ENCODE results near the gene HIF1A. TPM values are rescaled to one million over a fixed set of nuclear protein-coding genes. Genes with fewer than 3 reads are reported as not detected.

The HIF1A gene
- total and polyA plus RNA-seq, 9 donors: 51.8 to 86.7 (median 59.1) TPM

GRCh38 chr14:61694039-61694438 lies 1.3 kb upstream of the HIF1A start:
- Histone ChIP-seq H3K4me3 (ENCODE audit: low read length) (no peak overlapping the region), H3K9me3 (replicated peaks; ENCODE audit: control insufficient read depth, low read depth, low read length) (no peaks in the 10 kb centered on the region), H3K4me1 (ENCODE audit: control insufficient read depth, insufficient read depth, low read length) (peaks cover 3% of the 10 kb centered on the region), H3K27ac (ENCODE audit: low read length) (no peak overlapping the region), H3K36me3 (ENCODE audit: control insufficient read depth, insufficient read depth, low read length) (no peaks in the 10 kb centered on the region), H3K27me3 (ENCODE audit: control insufficient read depth, insufficient read depth, low read length) (no peaks in the 10 kb centered on the region)
- WGBS (ENCODE audit: insufficient coverage): 100% methylated on average over 1 of the region's 6 CpGs
- DNase-seq: no peak

GRCh38 chr14:61695695-61696527 lies 598 bp downstream of the HIF1A start:
- H3K27me3 ChIP-seq (ENCODE audit: control insufficient read depth, insufficient read depth, low read length): no peaks in the 10 kb centered on the region
- H3K9me3 ChIP-seq (replicated peaks; ENCODE audit: control insufficient read depth, low read depth, low read length): no peaks in the 10 kb centered on the region
- H3K27ac ChIP-seq (ENCODE audit: low read length): peak overlapping the region; percentile 99
- peaks cover 3% of the 10 kb centered on the region for H3K4me1 ChIP-seq (ENCODE audit: control insufficient read depth, insufficient read depth, low read length)
- no peaks in the 10 kb centered on the region for H3K36me3 ChIP-seq (ENCODE audit: control insufficient read depth, insufficient read depth, low read length)
- DNase-seq: peak; percentile 89
- WGBS (ENCODE audit: insufficient coverage): under 1% methylated on average over 40 of the region's 70 CpGs
- H3K4me3 ChIP-seq (ENCODE audit: low read length): peak overlapping the region; percentile 88

- H3K4me3 ChIP-seq (ENCODE audit: low read length): peak overlapping the region; percentile 88
- DNase-seq: peak; percentile 35
- H3K4me1 ChIP-seq (ENCODE audit: control insufficient read depth, insufficient read depth, low read length): peaks cover 3% of the 10 kb centered on the region
- no peaks in the 10 kb centered on the region for H3K9me3 ChIP-seq (replicated peaks; ENCODE audit: control insufficient read depth, low read depth, low read length)
- WGBS (ENCODE audit: insufficient coverage): no CpG with 5 or more reads among the region's 5 CpGs
- H3K27ac ChIP-seq (ENCODE audit: low read length): no peak overlapping the region
- H3K27me3 ChIP-seq (ENCODE audit: control insufficient read depth, insufficient read depth, low read length): no peaks in the 10 kb centered on the region
- H3K36me3 ChIP-seq (ENCODE audit: control insufficient read depth, insufficient read depth, low read length): no peaks in the 10 kb centered on the region
Measured at GRCh38 chr14:61696753-61697318, 1.5 kb downstream of the HIF1A start.

GRCh38 chr14:61698206-61698980 lies 3.1 kb downstream of the HIF1A start:
- no CpG with 5 or more reads among the region's 2 CpGs for WGBS (ENCODE audit: insufficient coverage)
- no peaks in the 10 kb centered on the region for H3K36me3 ChIP-seq (ENCODE audit: control insufficient read depth, insufficient read depth, low read length)
- no peak overlapping the region for H3K4me3 ChIP-seq (ENCODE audit: low read length)
- peaks cover 3% of the 10 kb centered on the region for H3K4me1 ChIP-seq (ENCODE audit: control insufficient read depth, insufficient read depth, low read length)
- H3K9me3 ChIP-seq (replicated peaks; ENCODE audit: control insufficient read depth, low read depth, low read length): no peaks in the 10 kb centered on the region
- no peaks in the 10 kb centered on the region for H3K27me3 ChIP-seq (ENCODE audit: control insufficient read depth, insufficient read depth, low read length)
- no peak for DNase-seq
- no peak overlapping the region for H3K27ac ChIP-seq (ENCODE audit: low read length)

- Histone ChIP-seq H3K4me3 (ENCODE audit: low read length) (no peak overlapping the region), H3K9me3 (replicated peaks; ENCODE audit: control insufficient read depth, low read depth, low read length) (no peaks in the 10 kb centered on the region), H3K36me3 (ENCODE audit: control insufficient read depth, insufficient read depth, low read length) (no peaks in the 10 kb centered on the region), H3K27me3 (ENCODE audit: control insufficient read depth, insufficient read depth, low read length) (no peaks in the 10 kb centered on the region), H3K27ac (ENCODE audit: low read length) (no peak overlapping the region), H3K4me1 (ENCODE audit: control insufficient read depth, insufficient read depth, low read length) (peaks cover 3% of the 10 kb centered on the region)
- WGBS (ENCODE audit: insufficient coverage): 100% methylated on average over 1 of the region's 6 CpGs
- no peak for DNase-seq
Measured at GRCh38 chr14:61699027-61699426, 3.7 kb downstream of the HIF1A start.

GRCh38 chr14:61700104-61700886 lies 5.0 kb downstream of the HIF1A start:
- H3K27ac ChIP-seq (ENCODE audit: low read length): no peak overlapping the region
- H3K4me1 ChIP-seq (ENCODE audit: control insufficient read depth, insufficient read depth, low read length): no peaks in the 10 kb centered on the region
- H3K9me3 ChIP-seq (replicated peaks; ENCODE audit: control insufficient read depth, low read depth, low read length): no peaks in the 10 kb centered on the region
- H3K4me3 ChIP-seq (ENCODE audit: low read length): no peak overlapping the region
- H3K36me3 ChIP-seq (ENCODE audit: control insufficient read depth, insufficient read depth, low read length): no peaks in the 10 kb centered on the region
- H3K27me3 ChIP-seq (ENCODE audit: control insufficient read depth, insufficient read depth, low read length): no peaks in the 10 kb centered on the region
- no CpG with 5 or more reads among the region's 2 CpGs for whole genome bisulfite sequencing (ENCODE audit: insufficient coverage)
- no peak for DNase-seq

DNA sequence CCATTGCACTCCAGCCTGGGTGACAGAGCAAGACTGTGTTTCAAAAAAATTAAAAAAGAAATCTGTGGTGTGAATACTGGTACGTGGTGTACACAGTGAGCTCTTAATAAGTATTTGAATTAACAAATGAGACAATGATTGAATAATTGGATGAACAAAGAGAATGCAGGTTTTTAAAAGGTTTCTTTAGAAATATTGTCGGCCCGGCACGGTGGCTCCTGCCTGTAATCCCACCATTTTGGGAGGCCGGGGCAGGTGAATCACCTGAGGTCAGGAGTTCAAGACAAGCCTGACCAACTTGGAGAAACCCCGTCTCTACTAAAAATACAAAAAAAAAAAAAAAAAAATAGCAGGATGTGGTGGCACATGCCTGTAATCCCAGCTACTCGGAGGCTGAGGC lies 6.6 kb downstream of the HIF1A start:
- Histone ChIP-seq H3K4me1 (ENCODE audit: control insufficient read depth, insufficient read depth, low read length) (no peaks in the 10 kb centered on the region), H3K9me3 (replicated peaks; ENCODE audit: control insufficient read depth, low read depth, low read length) (no peaks in the 10 kb centered on the region), H3K4me3 (ENCODE audit: low read length) (no peak overlapping the region), H3K27ac (ENCODE audit: low read length) (no peak overlapping the region), H3K36me3 (ENCODE audit: control insufficient read depth, insufficient read depth, low read length) (no peaks in the 10 kb centered on the region), H3K27me3 (ENCODE audit: control insufficient read depth, insufficient read depth, low read length) (no peaks in the 10 kb centered on the region)
- WGBS (ENCODE audit: insufficient coverage): 73% methylated on average over 2 of the region's 7 CpGs
- DNase-seq: no peak

- H3K27me3 ChIP-seq (ENCODE audit: control insufficient read depth, insufficient read depth, low read length): no peaks in the 10 kb centered on the region
- WGBS (ENCODE audit: insufficient coverage): no CpG with 5 or more reads among the region's 3 CpGs
- no peak for DNase-seq
- no peak overlapping the region for H3K4me3 ChIP-seq (ENCODE audit: low read length)
- no peak overlapping the region for H3K27ac ChIP-seq (ENCODE audit: low read length)
- H3K4me1 ChIP-seq (ENCODE audit: control insufficient read depth, insufficient read depth, low read length): no peaks in the 10 kb centered on the region
- no peaks in the 10 kb centered on the region for H3K36me3 ChIP-seq (ENCODE audit: control insufficient read depth, insufficient read depth, low read length)
- no peaks in the 10 kb centered on the region for H3K9me3 ChIP-seq (replicated peaks; ENCODE audit: control insufficient read depth, low read depth, low read length)
Measured at GRCh38 chr14:61703342-61704129, 8.2 kb downstream of the HIF1A start.

- Histone ChIP-seq H3K4me1 (ENCODE audit: control insufficient read depth, insufficient read depth, low read length) (no peaks in the 10 kb centered on the region), H3K27me3 (ENCODE audit: control insufficient read depth, insufficient read depth, low read length) (no peaks in the 10 kb centered on the region), H3K9me3 (replicated peaks; ENCODE audit: control insufficient read depth, low read depth, low read length) (no peaks in the 10 kb centered on the region), H3K4me3 (ENCODE audit: low read length) (no peak overlapping the region), H3K36me3 (ENCODE audit: control insufficient read depth, insufficient read depth, low read length) (no peaks in the 10 kb centered on the region), H3K27ac (ENCODE audit: low read length) (no peak overlapping the region)
- DNase-seq: no peak
- WGBS (ENCODE audit: insufficient coverage): no CpG with 5 or more reads among the region's 3 CpGs
Measured at GRCh38 chr14:61704554-61704953, 9.2 kb downstream of the HIF1A start.

Data from muscle of leg (tissue), 11 donors.